Measurements from ENCODE around the gene CAD.

CAD gene

GRCh38 chr2:27275211-27276150 lies 58.3 kb downstream of the CAD start, which contains the start of gene DNAJC5G:
Gene DNAJC5G (plus strand): TSS chr2:27275433. CDS start chr2:27276729, 1,296 bp downstream.
- no peak for FAIRE-seq
- DNase-seq (ENCODE audit: insufficient read length, low spot score): no peak

- FAIRE-seq: no peak
- no peak for DNase-seq (ENCODE audit: insufficient read length, low spot score)
Measured at GRCh38 chr2:27278010-27278409, 60.8 kb downstream of the CAD start.

GRCh38 chr2:27280826-27281225 lies 63.7 kb downstream of the CAD start:
- no peak for FAIRE-seq
- no peak for DNase-seq (ENCODE audit: insufficient read length, low spot score)

GRCh38 chr2:27281442-27281841 lies 64.3 kb downstream of the CAD start:
- FAIRE-seq (no peak), DNase-seq (ENCODE audit: insufficient read length, low spot score) (no peak)

GRCh38 chr2:27281855-27282559 lies 64.8 kb downstream of the CAD start, which contains the start of gene TRIM54:
Gene TRIM54 (plus strand): TSS chr2:27282429. CDS start chr2:27282732, 303 bp downstream.
- no peak for DNase-seq (ENCODE audit: insufficient read length, low spot score)
- no peak for FAIRE-seq

- DNase-seq (ENCODE audit: insufficient read length, low spot score): no peak
- FAIRE-seq: no peak
Measured at GRCh38 chr2:27282892-27283291, 65.7 kb downstream of the CAD start.

GRCh38 chr2:27284996-27285395 lies 67.8 kb downstream of the CAD start:
- FAIRE-seq (no peak), DNase-seq (ENCODE audit: insufficient read length, low spot score) (no peak)

- FAIRE-seq: no peak
- DNase-seq (ENCODE audit: insufficient read length, low spot score): no peak
Measured at GRCh38 chr2:27285481-27285880, 68.3 kb downstream of the CAD start.

GRCh38 chr2:27288610-27289009 lies 71.4 kb downstream of the CAD start:
- FAIRE-seq: no peak

GRCh38 chr2:27290549-27290948 lies 73.4 kb downstream of the CAD start:
- FAIRE-seq: no peak

More at GRCh38 chr2:27288610-27289009, 71.4 kb downstream of the CAD start:
- no peak for DNase-seq (ENCODE audit: insufficient read length, low spot score)

GRCh38 chr2:27291865-27292264 lies 74.7 kb downstream of the CAD start:
- DNase-seq (ENCODE audit: insufficient read length, low spot score) (no peak), FAIRE-seq (no peak)

More at GRCh38 chr2:27290549-27290948, 73.4 kb downstream of the CAD start:
- no peak for DNase-seq (ENCODE audit: insufficient read length, low spot score)

Data from HTR-8/SVneo (cell line).